GM12878 (cell line): ENCODE measurements around the gene ZFTA. TPM values are rescaled to one million over a fixed set of nuclear protein-coding genes. Genes with fewer than 3 reads are reported as not detected.

Source experiments
- ATAC-seq: fragments of 200-7000 bp; cut with Tn5 transposase; 3 replicates; pipeline ENCODE4 v1.9.1; 2020; ENCODE audit warnings: mild to moderate bottlenecking, moderate library complexity
- BruUV-seq: library from RNA; stranded (reverse); fragments of 400-500 nt; replicated peaks from 2 replicates; lab custom pipeline; 2021; lab: Mats Ljungman, UMichigan
- CTCF ChIA-PET: fragments of 300-600 bp; sonication (Branson Sonifier 250); formaldehyde crosslinking; extraction: SDS; loops from one replicate; lab custom pipeline; 2021; ENCODE audit warnings: inconsistent platforms; lab: Yijun Ruan, JAX
- POLR2A ChIA-PET: fragments of 350-600 bp; formaldehyde crosslinking; extraction: SDS; loops from one replicate; lab custom pipeline; 2021; ENCODE audit warnings: inconsistent platforms; lab: Charles Lee
- RAD21 ChIA-PET: fragments of 300-600 bp; sonication (Branson Sonifier 250); formaldehyde crosslinking; loops from one replicate; lab custom pipeline; 2023; ENCODE audit warnings: antibody characterized with exemption; ENCODE audit not compliant: unreplicated experiment; lab: Charles Lee
- SMC1A ChIA-PET: fragments of 300-600 bp; sonication (Branson Sonifier 250); formaldehyde crosslinking; loops from one replicate; lab custom pipeline; 2023; ENCODE audit not compliant: unreplicated experiment, uncharacterized antibody; lab: Charles Lee
- DNase-seq: peaks from one replicate; pipeline ENCODE4 v3.0.0-alpha.2; 2011; ENCODE audit warnings: low read depth, low spot score
- FAIRE-seq: peaks from 3 replicates; lab custom pipeline; 2011; peaks lifted over from hg19 to GRCh38; lab: Jason Lieb, UNC
- H2AFZ ChIP-seq: 2 replicates; pipeline ENCODE4 v1.6.0; 2011; ENCODE audit warnings: low read depth, low read length, control low read depth; ENCODE audit not compliant: control insufficient read depth
- H3K27ac ChIP-seq: 2 replicates; pipeline ENCODE4 v1.5.1; 2011; ENCODE audit warnings: control low read depth; ENCODE audit not compliant: control insufficient read depth, insufficient read depth
- H3K27me3 ChIP-seq, 2 experiments: replicated peaks in 1 of 2; 2 replicates each; pipeline versions ENCODE4 v1.6.0 to v1.6.1; 2011; ENCODE audit warnings: low read length in 1 of 2; ENCODE audit not compliant: control insufficient read depth in 2 of 2, insufficient read depth in 2 of 2
- H3K36me3 ChIP-seq, 2 experiments: 2 replicates each; pipeline ENCODE4 v1.5.1; 2011; ENCODE audit warnings: low read length in 1 of 2; ENCODE audit not compliant: control insufficient read depth in 2 of 2, insufficient read depth in 2 of 2
- H3K4me1 ChIP-seq: 2 replicates; pipeline ENCODE4 v1.6.1; 2011; ENCODE audit warnings: mild to moderate bottlenecking, low read length, moderate library complexity, mixed read lengths; ENCODE audit not compliant: control insufficient read depth, insufficient read depth
- H3K4me2 ChIP-seq: 2 replicates; pipeline ENCODE4 v1.6.0; 2011; ENCODE audit warnings: control low read depth; ENCODE audit not compliant: control insufficient read depth, insufficient read depth
- H3K4me3 ChIP-seq: fragments of 200-600 bp; sonication (generic); 2 replicates; pipeline ENCODE4 v1.5.1; 2016
- H3K79me2 ChIP-seq: 2 replicates; pipeline ENCODE4 v1.6.0; 2011; ENCODE audit warnings: low read length; ENCODE audit not compliant: control insufficient read depth, insufficient read depth
- H3K9ac ChIP-seq: 2 replicates; pipeline ENCODE4 v1.8.0; 2011; ENCODE audit warnings: low read length, control low read depth, mixed read lengths; ENCODE audit not compliant: control insufficient read depth, insufficient read depth
- H3K9me3 ChIP-seq: replicated peaks from 3 replicates; pipeline ENCODE4 v1.5.1; 2011; ENCODE audit warnings: mild to moderate bottlenecking, low read length; ENCODE audit not compliant: control insufficient read depth, insufficient read depth
- H4K20me1 ChIP-seq: 2 replicates; pipeline ENCODE4 v1.6.0; 2011; ENCODE audit not compliant: control insufficient read depth, insufficient read depth
- BHLHE40 ChIP-seq, 2 experiments: fragments of 450-650 bp in 1 of 2; IDR thresholded peaks; 2 replicates each; pipeline ENCODE4 v1.6.1; 2011 to 2017; ENCODE audit warnings: low read depth in 2 of 2, borderline replicate concordance in 1 of 2, improper control_type of control experiment in 1 of 2, low read length in 1 of 2, mild to moderate bottlenecking in 1 of 2
- CBX3 ChIP-seq: fragments of 200-600 bp; sonication (generic); IDR thresholded peaks from 2 replicates; pipeline ENCODE4 v1.6.1; 2016; ENCODE audit warnings: low read depth, borderline replicate concordance
- E2F8 ChIP-seq: fragments of 450-650 bp; IDR thresholded peaks from 2 replicates; pipeline ENCODE4 v1.6.1; 2018; ENCODE audit warnings: mild to moderate bottlenecking, low read depth, moderate library complexity; ENCODE audit not compliant: partially characterized antibody
- ETV6 ChIP-seq, 2 experiments: fragments of 450-650 bp in 1 of 2; IDR thresholded peaks in 1 of 2; conservative IDR thresholded peaks in 1 of 2; 2 replicates each; pipeline ENCODE4 v1.6.1; 2014; ENCODE audit warnings: antibody characterized with exemption in 1 of 2, borderline replicate concordance in 1 of 2, low read depth in 1 of 2, mild to moderate bottlenecking in 1 of 2, moderate library complexity in 1 of 2
- IRF5 ChIP-seq: fragments of 450-650 bp; IDR thresholded peaks from 2 replicates; pipeline ENCODE4 v1.6.1; 2017; ENCODE audit warnings: borderline replicate concordance
- MAX ChIP-seq: IDR thresholded peaks from 2 replicates; pipeline ENCODE4 v1.6.1; 2012; ENCODE audit warnings: low read depth, low read length, improper control_type of control experiment
- NKRF ChIP-seq: fragments of 450-650 bp; conservative IDR thresholded peaks from 2 replicates; pipeline ENCODE4 v1.6.1; 2017; ENCODE audit warnings: mild to moderate bottlenecking, moderate library complexity
- PBX3 ChIP-seq: IDR thresholded peaks from 2 replicates; pipeline ENCODE4 v1.6.1; 2011; ENCODE audit warnings: mild to moderate bottlenecking, low read depth, low read length, moderate library complexity; ENCODE audit not compliant: insufficient replicate concordance
- RCOR1 ChIP-seq: conservative IDR thresholded peaks from 2 replicates; pipeline ENCODE4 v1.6.1; 2012; ENCODE audit warnings: low read depth, low read length, improper control_type of control experiment
- SIN3A ChIP-seq: IDR thresholded peaks from 2 replicates; pipeline ENCODE4 v1.6.1; 2012; ENCODE audit warnings: low read depth, low read length, improper control_type of control experiment
- ZNF217 ChIP-seq: fragments of 450-650 bp; IDR thresholded peaks from 2 replicates; pipeline ENCODE4 v1.6.1; 2017; ENCODE audit warnings: antibody characterized with exemption, mild to moderate bottlenecking
- ZSCAN29 ChIP-seq: fragments of 450-650 bp; IDR thresholded peaks from 2 replicates; pipeline ENCODE4 v1.6.1; 2017; ENCODE audit warnings: mild to moderate bottlenecking, moderate library complexity
- WGBS: methylation state at CpG from one replicate; pipeline ENCODE4 v1.1.6; 2016; ENCODE audit warnings: low lambda C conversion rate; ENCODE audit not compliant: insufficient replicate concordance, insufficient coverage; ENCODE audit errors: missing lambda C conversion rate; 5-methylcytosine and 5-hydroxymethylcytosine counted together
- in situ Hi-C: fragments of 300-500 bp; cut with MboI; formaldehyde crosslinking; loops from 9 replicates; pipeline ENCODE4 v1.14.3; 2018; ENCODE audit warnings: mixed read lengths
- intact Hi-C: fragments of 100-400 bp; cut with micrococcal nuclease; formaldehyde crosslinking; loops from one replicate; pipeline ENCODE4 v1.14.2; 2022; ENCODE audit not compliant: unreplicated experiment
- polyA plus RNA-seq, 11 experiments: library from polyadenylated mRNA; depleted of rRNA in 4 of 11; unstranded in 6 of 11; stranded (reverse) in 5 of 11; fragments of >200 nt; fragmentation: Nextera tagmentation in 4 of 11; fragmentation: Illumina TruSeq in 1 of 11; extraction: Ambion mirVana in 4 of 11; extraction: Trizol in 1 of 11; gene quantifications; 1 replicate in 1 of 11; 2 replicates in 10 of 11; pipeline versions ENCODE4 v1.2.1 to v1.2.3, GENCODE V29; 2011 to 2016; ENCODE audit warnings: inconsistent platforms in 2 of 11, missing spikeins in 2 of 11, low read depth in 1 of 11
- total RNA-seq, 4 experiments: library from RNA; depleted of rRNA in 3 of 4; stranded (reverse); fragments of >200 nt in 3 of 4; fragmentation: Illumina TruSeq in 1 of 4; extraction: Trizol in 1 of 4; gene quantifications; 2 replicates each; pipeline versions ENCODE4 v1.2.1 to v1.2.3, GENCODE V29; 2013 to 2021

The ZFTA gene
- total and polyA plus RNA-seq, 10 of the 15 experiments (the other 5 are each of a cell fraction or from before 2014, with no cell fraction given), result 0.39 to 7.9 (median 2.2) TPM

- TF ChIP-seq E2F8, result no peak
- TF ChIP-seq PBX3, result no peak
- TF ChIP-seq ZSCAN29, result no peak
Observed at GRCh38 chr11:63738720-63739360, 29.7 kb downstream of the ZFTA start (continued).

GRCh38 chr11:63737718-63738117 is 30.9 kb downstream of the ZFTA start:
- intact Hi-C loops, result loop anchor here (1.0 to 5.0 kb wide), 3 partner anchors 98 to 259 kb away; no protein-coding TSS in a partner anchor
- no TSS peak for BruUV-seq
- Histone ChIP-seq H4K20me1 (no peaks in the 10 kb centered on the region; the same call in 1 of the 2 replicates), H3K4me1 (no peaks in the 10 kb centered on the region), H2AFZ (no peak overlapping the region), H3K36me3 (no peaks in the 10 kb centered on the region), H3K9ac (no peak overlapping the region), H3K27me3 (no peaks in the 10 kb centered on the region), H3K79me2 (no peaks in the 10 kb centered on the region), H3K4me2 (no peak overlapping the region), H3K4me3 (no peak overlapping the region), H3K27ac (no peak overlapping the region), H3K9me3 (no peaks in the 10 kb centered on the region)
- FAIRE-seq (no peak), DNase-seq (no peak), ATAC-seq (no peak)
- 92% methylated on average over 1 of the region's 1 CpG for WGBS
- POLR2A ChIA-PET, result no interaction called here
- RAD21 ChIA-PET, result interaction anchor here (0.9 to 2.4 kb wide), 10 partner anchors 27 to 259 kb away, joined by 3 to 19 read pairs (median 6); partner anchors contain the start of genes ATL3 and RTN3
- CTCF ChIA-PET, result interaction anchor here (0.9 to 9.4 kb wide), 25 partner anchors 9 to 259 kb away, joined by 3 to 131 read pairs (median 6); partner anchors contain the start of genes ATL3 and PLAAT4
- in situ Hi-C loops, result loop anchor here (5.0 kb wide), 1 partner anchor 260 kb away; no protein-coding TSS in a partner anchor
- SMC1A ChIA-PET, result interaction anchor here (0.8 to 5.9 kb wide), 16 partner anchors 32 to 259 kb away, joined by 3 to 46 read pairs (median 5); partner anchors contain the start of gene ATL3
- no peak for TF ChIP-seq BHLHE40 (IDR thresholded peaks at IDR 0.05; ENCODE audit: borderline replicate concordance in 1 of 2, low read depth in 2 of 2, low read length in 1 of 2)
- TF ChIP-seq ETV6 (conservative IDR thresholded peaks at IDR 0.05 in 1 of 2, IDR thresholded peaks at IDR 0.05 in 1 of 2; ENCODE audit: borderline replicate concordance in 1 of 2, low read depth in 1 of 2), result no peak
- TF ChIP-seq SIN3A, result no peak
- no peak for TF ChIP-seq RCOR1
- no peak for TF ChIP-seq CBX3
- no peak for TF ChIP-seq NKRF
- TF ChIP-seq IRF5, result no peak
- no peak for TF ChIP-seq ZNF217
- no peak for TF ChIP-seq MAX
